ENCODE data around the gene DBN1. TPM values are rescaled to one million over a fixed set of nuclear protein-coding genes. Genes with fewer than 3 reads are reported as not detected.
A peak's percentile ranks its signal among the peaks of the same experiment; 100 is the strongest.

The DBN1 gene
- polyA plus RNA-seq (2012; ENCODE audit: insufficient read depth, insufficient read length, low read depth), result 454 TPM

DNA sequence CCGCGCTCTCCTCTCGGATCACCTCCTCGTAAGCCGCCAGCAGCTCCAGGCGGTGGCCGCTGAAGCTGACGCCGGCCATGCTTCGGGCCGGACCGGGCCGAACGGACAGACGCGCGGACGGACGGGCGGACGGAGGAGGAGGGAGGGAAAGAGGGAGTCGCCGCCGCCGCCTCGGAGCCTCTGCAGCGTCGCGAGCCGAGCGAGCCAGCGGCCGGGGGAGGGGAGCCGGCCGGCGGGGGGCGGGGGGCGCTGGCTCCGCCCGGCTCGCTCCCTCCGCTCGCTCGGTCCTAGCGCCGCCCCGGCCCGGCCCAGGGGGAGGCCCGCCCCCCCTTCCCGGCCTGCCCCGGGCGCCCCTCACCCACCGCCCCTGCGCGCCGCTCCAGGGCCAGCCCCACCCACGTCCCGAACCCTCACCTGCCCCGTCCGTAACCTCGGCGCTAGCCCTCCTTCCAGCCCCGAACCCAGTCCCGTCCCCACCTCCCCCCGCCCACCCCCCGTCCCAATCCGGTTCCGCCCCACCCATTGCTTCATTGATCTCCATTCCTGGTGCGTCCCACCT lies at the start of gene DBN1:
Gene DBN1 (minus strand): TSS at position 192 of the 559 bp plus-strand sequence. CDS start 113 bp downstream, at position 79.
- DNase-seq, result peak; percentile 70

DNA sequence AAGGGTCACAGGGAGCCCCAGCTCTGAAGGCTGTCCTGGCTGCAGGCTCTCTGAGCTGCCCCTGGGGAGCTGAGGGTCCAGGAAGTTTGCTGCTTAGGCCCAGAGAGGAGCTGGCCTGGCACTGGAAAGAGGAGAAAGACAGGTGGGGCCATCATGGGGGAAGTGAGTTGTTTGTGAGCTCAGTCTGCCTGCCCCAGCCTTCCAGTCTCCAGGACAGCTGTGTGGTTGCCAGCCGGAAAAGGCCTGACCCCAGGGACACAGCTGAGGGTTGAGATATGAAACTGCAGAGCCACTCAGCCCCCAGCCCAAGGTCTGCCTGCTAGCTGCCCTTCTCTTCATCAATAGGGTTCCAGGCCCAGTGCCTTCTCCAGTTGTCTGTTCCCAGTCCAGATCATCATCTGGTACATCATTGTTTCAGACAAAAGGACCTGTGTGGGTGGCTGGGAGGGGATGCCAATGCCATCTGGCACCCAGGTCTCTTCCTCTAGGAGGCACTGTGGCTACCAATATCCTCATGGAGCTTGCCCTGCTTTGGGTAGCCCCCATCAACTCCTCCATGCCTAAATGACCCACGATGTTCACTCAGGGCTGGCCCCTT lies 47.6 kb upstream of the DBN1 start:
- no peaks in the 10 kb centered on the region for H3K9me3 ChIP-seq
- no peak overlapping the region for H3K4me3 ChIP-seq (ENCODE audit: low read depth, low read length)
- H3K4me1 ChIP-seq, result no peaks in the 10 kb centered on the region
- TF ChIP-seq, protein P1, sequence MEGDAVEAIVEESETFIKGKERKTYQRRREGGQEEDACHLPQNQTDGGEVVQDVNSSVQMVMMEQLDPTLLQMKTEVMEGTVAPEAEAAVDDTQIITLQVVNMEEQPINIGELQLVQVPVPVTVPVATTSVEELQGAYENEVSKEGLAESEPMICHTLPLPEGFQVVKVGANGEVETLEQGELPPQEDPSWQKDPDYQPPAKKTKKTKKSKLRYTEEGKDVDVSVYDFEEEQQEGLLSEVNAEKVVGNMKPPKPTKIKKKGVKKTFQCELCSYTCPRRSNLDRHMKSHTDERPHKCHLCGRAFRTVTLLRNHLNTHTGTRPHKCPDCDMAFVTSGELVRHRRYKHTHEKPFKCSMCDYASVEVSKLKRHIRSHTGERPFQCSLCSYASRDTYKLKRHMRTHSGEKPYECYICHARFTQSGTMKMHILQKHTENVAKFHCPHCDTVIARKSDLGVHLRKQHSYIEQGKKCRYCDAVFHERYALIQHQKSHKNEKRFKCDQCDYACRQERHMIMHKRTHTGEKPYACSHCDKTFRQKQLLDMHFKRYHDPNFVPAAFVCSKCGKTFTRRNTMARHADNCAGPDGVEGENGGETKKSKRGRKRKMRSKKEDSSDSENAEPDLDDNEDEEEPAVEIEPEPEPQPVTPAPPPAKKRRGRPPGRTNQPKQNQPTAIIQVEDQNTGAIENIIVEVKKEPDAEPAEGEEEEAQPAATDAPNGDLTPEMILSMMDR (IDR thresholded peaks at IDR 0.05; ENCODE audit: low read depth, low read length), result peak; percentile 14; the same call in 1 of the 2 replicates
- no peaks in the 10 kb centered on the region for H3K27me3 ChIP-seq
- peaks cover 55% of the 10 kb centered on the region for H3K36me3 ChIP-seq
- DNase-seq, result no peak

More for the DNA sequence above, at the start of gene DBN1:
- TF ChIP-seq, protein P1 (IDR thresholded peaks at IDR 0.05; ENCODE audit: low read depth, low read length), result no peak
- peaks cover 18% of the 10 kb centered on the region for H3K4me1 ChIP-seq
- peak within 1 kb of the TSS; percentile 85 for H3K4me3 ChIP-seq (ENCODE audit: low read depth, low read length)
- H3K36me3 ChIP-seq, result peaks cover 41% of the 10 kb centered on the region
- no peaks in the 10 kb centered on the region for H3K27me3 ChIP-seq
- H3K9me3 ChIP-seq, result no peaks in the 10 kb centered on the region

DNA sequence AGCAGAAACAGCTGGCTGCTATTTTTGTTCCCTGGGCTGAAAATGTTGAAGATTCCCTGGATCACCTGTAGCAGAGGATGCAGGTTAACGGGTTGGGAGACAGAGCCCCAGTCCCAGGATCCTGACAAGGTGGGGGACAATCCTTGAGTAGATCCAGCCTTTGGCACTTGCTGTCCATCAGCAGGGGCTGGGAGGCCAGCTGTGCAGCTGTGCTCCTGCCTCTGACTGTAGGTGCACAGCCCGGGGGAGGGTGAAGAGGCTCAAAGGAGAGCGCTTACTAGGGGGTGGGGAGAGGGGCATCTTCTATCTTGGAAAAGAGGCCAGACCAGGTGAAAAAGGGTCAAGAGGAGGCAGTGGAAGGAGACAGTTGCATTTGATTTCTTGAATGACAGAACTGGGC lies 46.8 kb upstream of the DBN1 start:
- no peaks in the 10 kb centered on the region; the same call in 1 of the 2 replicates for H3K4me1 ChIP-seq
- H3K9me3 ChIP-seq, result no peaks in the 10 kb centered on the region
- DNase-seq, result no peak
- H3K4me3 ChIP-seq (ENCODE audit: low read depth, low read length), result no peak overlapping the region
- H3K27me3 ChIP-seq, result no peaks in the 10 kb centered on the region
- TF ChIP-seq, protein P1 (IDR thresholded peaks at IDR 0.05; ENCODE audit: low read depth, low read length), result no peak
- H3K36me3 ChIP-seq, result peaks cover 55% of the 10 kb centered on the region

DNA sequence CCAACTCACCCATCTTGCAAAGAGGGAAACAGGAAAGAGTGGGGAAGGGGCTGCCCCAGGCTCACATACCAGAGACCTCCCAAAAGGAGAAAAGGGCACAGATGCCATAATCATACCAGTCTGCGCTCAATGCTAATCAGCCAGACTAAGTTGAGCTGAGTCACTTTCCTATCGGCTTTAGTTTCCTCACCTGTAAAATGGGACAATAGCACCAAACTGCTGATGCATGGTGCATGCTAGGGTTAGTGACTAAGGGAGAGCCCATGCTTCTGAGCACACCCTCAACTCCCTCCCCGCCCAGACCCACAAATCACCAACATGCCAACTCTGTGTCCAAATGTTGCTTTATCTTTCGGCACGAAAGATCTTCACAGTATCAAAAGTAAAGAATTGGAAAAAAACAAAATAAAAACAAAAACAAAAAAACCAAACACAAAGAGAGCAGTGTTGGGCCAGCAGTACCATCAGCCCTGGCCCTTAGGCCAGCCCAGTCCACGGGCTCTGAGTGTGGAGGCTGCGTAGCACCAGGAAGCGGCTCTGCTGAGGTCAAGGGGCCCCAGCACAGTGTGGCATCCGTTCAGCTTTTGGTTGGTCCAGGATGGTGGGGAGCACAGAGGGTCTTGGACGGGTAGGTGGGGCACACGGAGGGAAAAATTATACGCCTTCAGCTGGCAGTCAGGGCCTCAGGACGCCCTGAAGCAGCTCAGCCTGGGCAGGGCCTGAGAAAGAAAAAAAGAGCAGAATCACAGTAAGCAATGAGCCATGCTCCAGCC lies 46.2 kb upstream of the DBN1 start:
- Histone ChIP-seq H3K9me3 (no peaks in the 10 kb centered on the region), H3K4me3 (ENCODE audit: low read depth, low read length) (no peak overlapping the region), H3K4me1 (no peaks in the 10 kb centered on the region; the same call in 1 of the 2 replicates), H3K36me3 (peaks cover 55% of the 10 kb centered on the region), H3K27me3 (no peaks in the 10 kb centered on the region)
- no peak for DNase-seq
- TF ChIP-seq, protein P1 (IDR thresholded peaks at IDR 0.05; ENCODE audit: low read depth, low read length), result no peak

DNA sequence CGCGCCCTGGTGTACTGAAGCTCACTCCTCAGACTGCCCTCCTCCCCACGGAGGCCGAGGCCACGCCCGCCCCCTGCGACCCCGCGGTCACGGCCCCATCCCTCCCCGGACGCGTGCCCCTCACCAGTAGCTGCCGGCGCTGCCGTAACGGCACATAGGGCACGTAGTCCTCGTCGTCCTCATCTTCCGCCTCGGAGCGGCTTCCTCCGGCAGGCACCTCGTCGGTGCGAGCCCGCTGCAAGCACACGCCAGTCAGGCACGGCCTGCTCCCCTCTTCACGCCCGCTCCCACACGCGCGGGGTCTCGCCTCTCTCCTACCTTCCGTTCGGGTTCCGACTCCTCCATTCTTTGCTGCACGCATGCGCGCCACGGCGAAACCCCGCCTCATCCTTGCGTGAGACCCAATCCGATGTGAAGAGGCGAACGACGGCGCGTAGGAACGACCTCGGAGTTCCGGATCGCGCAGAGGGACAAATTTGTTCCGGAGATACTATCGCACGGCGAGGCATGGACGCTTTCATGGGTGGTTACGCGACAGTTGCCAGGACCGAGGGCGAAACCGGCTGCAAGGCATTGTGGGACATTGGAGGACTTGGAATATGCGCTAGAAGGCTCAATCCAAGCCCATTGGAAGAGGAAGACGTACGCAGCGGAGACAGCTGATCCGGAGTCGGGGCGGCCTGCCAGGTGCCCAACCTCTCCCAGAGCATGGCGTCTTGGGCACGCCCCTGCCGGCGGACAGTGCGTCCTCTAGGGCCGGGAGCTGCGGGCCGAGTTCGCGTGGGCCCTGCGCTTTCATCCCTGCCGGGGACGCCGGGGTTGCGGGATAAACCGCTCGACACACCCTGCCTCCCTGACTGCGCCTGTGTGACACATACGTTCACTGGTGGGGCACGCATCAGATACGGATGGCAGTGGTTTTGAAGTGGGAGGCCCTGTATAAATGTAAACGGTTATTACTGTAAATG lies 43.5 kb upstream of the DBN1 start, which contains the start of gene DDX41:
Gene DDX41 (minus strand): TSS at position 361 of the 968 bp plus-strand sequence. CDS start 16 bp downstream, at position 345.
- Histone ChIP-seq H3K36me3 (peaks cover 63% of the 10 kb centered on the region), H3K4me1 (no peaks in the 10 kb centered on the region; the same call in 1 of the 2 replicates), H3K27me3 (no peaks in the 10 kb centered on the region), H3K9me3 (no peaks in the 10 kb centered on the region), H3K4me3 (ENCODE audit: low read depth, low read length) (peak within 1 kb of the TSS; percentile 93)
- DNase-seq, result peak; percentile 98
- TF ChIP-seq, protein P1 (IDR thresholded peaks at IDR 0.05; ENCODE audit: low read depth, low read length), result no peak

Data from BE2C (cell line).